ENCODE results near the gene RAD51B. TPM values are rescaled to one million over a fixed set of nuclear protein-coding genes. Genes with fewer than 3 reads are reported as not detected.
A peak's percentile ranks its signal among the peaks of the same experiment; 100 is the strongest.

The RAD51B gene
- total RNA-seq, 2 donors from 2014 or later = 22.8 to 33.8 TPM

DNA sequence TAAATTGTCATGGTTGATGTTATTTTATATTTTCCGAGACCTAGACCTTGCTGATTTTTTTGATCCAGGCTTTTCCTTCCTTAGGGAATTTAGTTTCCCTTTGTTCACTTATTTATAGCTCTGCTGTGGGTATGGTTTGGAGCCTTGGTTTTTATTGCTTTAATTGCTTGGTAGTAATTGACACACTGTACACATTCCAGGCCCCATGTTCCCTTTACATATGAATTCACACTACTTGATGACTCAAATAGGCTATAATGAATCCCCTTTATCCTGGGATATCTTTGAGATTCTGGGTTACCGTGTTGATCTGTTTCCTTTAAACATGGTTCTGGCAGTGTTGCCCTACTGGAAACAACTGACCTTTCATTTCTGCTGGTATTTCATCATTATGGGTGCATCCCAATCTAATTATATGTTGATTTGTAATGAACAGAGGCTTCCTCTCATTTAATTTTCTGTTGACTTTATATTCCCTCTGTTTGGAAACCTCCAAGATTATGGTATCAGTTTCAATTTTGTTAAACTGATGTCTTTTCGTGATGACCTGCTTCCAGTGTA, 424.0 kb downstream of the RAD51B start:
- no peaks in the 10 kb centered on the region for H3K9me3 ChIP-seq (ENCODE audit: control insufficient read depth, low read length)
- no peaks in the 10 kb centered on the region for H3K36me3 ChIP-seq (ENCODE audit: control insufficient read depth, insufficient read depth, low read length)
- H3K4me1 Mint-ChIP-seq = peaks cover 50% of the 10 kb centered on the region
- no peaks in the 10 kb centered on the region for H3K9me3 Mint-ChIP-seq
- TF ChIP-seq, protein P1, sequence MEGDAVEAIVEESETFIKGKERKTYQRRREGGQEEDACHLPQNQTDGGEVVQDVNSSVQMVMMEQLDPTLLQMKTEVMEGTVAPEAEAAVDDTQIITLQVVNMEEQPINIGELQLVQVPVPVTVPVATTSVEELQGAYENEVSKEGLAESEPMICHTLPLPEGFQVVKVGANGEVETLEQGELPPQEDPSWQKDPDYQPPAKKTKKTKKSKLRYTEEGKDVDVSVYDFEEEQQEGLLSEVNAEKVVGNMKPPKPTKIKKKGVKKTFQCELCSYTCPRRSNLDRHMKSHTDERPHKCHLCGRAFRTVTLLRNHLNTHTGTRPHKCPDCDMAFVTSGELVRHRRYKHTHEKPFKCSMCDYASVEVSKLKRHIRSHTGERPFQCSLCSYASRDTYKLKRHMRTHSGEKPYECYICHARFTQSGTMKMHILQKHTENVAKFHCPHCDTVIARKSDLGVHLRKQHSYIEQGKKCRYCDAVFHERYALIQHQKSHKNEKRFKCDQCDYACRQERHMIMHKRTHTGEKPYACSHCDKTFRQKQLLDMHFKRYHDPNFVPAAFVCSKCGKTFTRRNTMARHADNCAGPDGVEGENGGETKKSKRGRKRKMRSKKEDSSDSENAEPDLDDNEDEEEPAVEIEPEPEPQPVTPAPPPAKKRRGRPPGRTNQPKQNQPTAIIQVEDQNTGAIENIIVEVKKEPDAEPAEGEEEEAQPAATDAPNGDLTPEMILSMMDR (conservative IDR thresholded peaks at IDR 0.05) = no peak
- DNase-seq = no peak
- H3K27ac Mint-ChIP-seq = no peak overlapping the region
- H3K4me3 ChIP-seq (ENCODE audit: low read length) = no peak overlapping the region
- H3K27me3 ChIP-seq (ENCODE audit: control insufficient read depth, insufficient read depth, low read length, poor library complexity, severe bottlenecking) = no peaks in the 10 kb centered on the region
- 92 to 100% methylated on average over 1 to 3 of the region's 3 CpGs for WGBS, 2 experiments (ENCODE audit: insufficient coverage in 1 of 2, insufficient read length in 1 of 2)
- no peaks in the 10 kb centered on the region for H3K27me3 Mint-ChIP-seq (ENCODE audit: insufficient read depth)
- H3K9ac ChIP-seq (ENCODE audit: extremely low read depth, low read length, poor library complexity, severe bottlenecking) = no peak overlapping the region
- peaks cover 17% of the 10 kb centered on the region for H3K4me1 ChIP-seq (ENCODE audit: control insufficient read depth, insufficient read depth, low read length)
- H3K27ac ChIP-seq (ENCODE audit: low read depth, low read length) = peak overlapping the region; percentile 71
- H3K36me3 Mint-ChIP-seq (ENCODE audit: low read depth) = no peaks in the 10 kb centered on the region
- H3K4me3 Mint-ChIP-seq = no peak overlapping the region

GRCh38 chr14:68244262-68244980, 424.8 kb downstream of the RAD51B start:
- H3K4me3 Mint-ChIP-seq = no peak overlapping the region
- TF ChIP-seq, protein P1 (conservative IDR thresholded peaks at IDR 0.05) = no peak
- H3K9me3 ChIP-seq (ENCODE audit: control insufficient read depth, low read length) = no peaks in the 10 kb centered on the region
- no peaks in the 10 kb centered on the region for H3K36me3 Mint-ChIP-seq (ENCODE audit: low read depth)
- H3K4me1 ChIP-seq (ENCODE audit: control insufficient read depth, insufficient read depth, low read length) = peaks cover 13% of the 10 kb centered on the region
- no peak overlapping the region for H3K27ac Mint-ChIP-seq
- no peak overlapping the region for H3K9ac ChIP-seq (ENCODE audit: extremely low read depth, low read length, poor library complexity, severe bottlenecking)
- peak overlapping the region; percentile 71 for H3K27ac ChIP-seq (ENCODE audit: low read depth, low read length)
- DNase-seq = no peak
- H3K27me3 Mint-ChIP-seq (ENCODE audit: insufficient read depth) = no peaks in the 10 kb centered on the region
- no peaks in the 10 kb centered on the region for H3K36me3 ChIP-seq (ENCODE audit: control insufficient read depth, insufficient read depth, low read length)
- 89 to 95% methylated on average over 3 of the region's 4 CpGs for WGBS, 2 experiments (ENCODE audit: insufficient coverage in 1 of 2, insufficient read length in 1 of 2)
- no peak overlapping the region for H3K4me3 ChIP-seq (ENCODE audit: low read length)
- H3K9me3 Mint-ChIP-seq = no peaks in the 10 kb centered on the region
- peaks cover 41% of the 10 kb centered on the region for H3K4me1 Mint-ChIP-seq
- no peaks in the 10 kb centered on the region for H3K27me3 ChIP-seq (ENCODE audit: control insufficient read depth, insufficient read depth, low read length, poor library complexity, severe bottlenecking)

GRCh38 chr14:68245146-68246073, 425.8 kb downstream of the RAD51B start:
- H3K27ac Mint-ChIP-seq = no peak overlapping the region

More at GRCh38 chr14:68245146-68246073, 425.8 kb downstream of the RAD51B start:
- TF ChIP-seq, protein P1 (conservative IDR thresholded peaks at IDR 0.05) = no peak
- H3K9me3 ChIP-seq (ENCODE audit: control insufficient read depth, low read length) = no peaks in the 10 kb centered on the region
- H3K27me3 ChIP-seq (ENCODE audit: control insufficient read depth, insufficient read depth, low read length, poor library complexity, severe bottlenecking) = no peaks in the 10 kb centered on the region
- no peaks in the 10 kb centered on the region for H3K36me3 ChIP-seq (ENCODE audit: control insufficient read depth, insufficient read depth, low read length)
- Mint-ChIP-seq H3K4me3 (no peak overlapping the region), H3K27me3 (ENCODE audit: insufficient read depth) (no peaks in the 10 kb centered on the region), H3K9me3 (no peaks in the 10 kb centered on the region), H3K36me3 (ENCODE audit: low read depth) (no peaks in the 10 kb centered on the region), H3K4me1 (peaks cover 43% of the 10 kb centered on the region)
- H3K4me3 ChIP-seq (ENCODE audit: low read length) = no peak overlapping the region
- peaks cover 8% of the 10 kb centered on the region for H3K4me1 ChIP-seq (ENCODE audit: control insufficient read depth, insufficient read depth, low read length)
- H3K9ac ChIP-seq (ENCODE audit: extremely low read depth, low read length, poor library complexity, severe bottlenecking) = no peak overlapping the region
- WGBS, 2 experiments (ENCODE audit: insufficient coverage in 1 of 2, insufficient read length in 1 of 2) = 93 to 95% methylated on average over 5 to 7 of the region's 7 CpGs
- DNase-seq = no peak
- peak overlapping the region; percentile 45 for H3K27ac ChIP-seq (ENCODE audit: low read depth, low read length)

Measured in endodermal cell (in vitro differentiated cells).